ENCODE data around the gene PRUNE2. TPM values are rescaled to one million over a fixed set of nuclear protein-coding genes. Genes with fewer than 3 reads are reported as not detected.

The PRUNE2 gene
- total RNA-seq, 1 experiment from 2014 or later = 0.59 TPM

DNA sequence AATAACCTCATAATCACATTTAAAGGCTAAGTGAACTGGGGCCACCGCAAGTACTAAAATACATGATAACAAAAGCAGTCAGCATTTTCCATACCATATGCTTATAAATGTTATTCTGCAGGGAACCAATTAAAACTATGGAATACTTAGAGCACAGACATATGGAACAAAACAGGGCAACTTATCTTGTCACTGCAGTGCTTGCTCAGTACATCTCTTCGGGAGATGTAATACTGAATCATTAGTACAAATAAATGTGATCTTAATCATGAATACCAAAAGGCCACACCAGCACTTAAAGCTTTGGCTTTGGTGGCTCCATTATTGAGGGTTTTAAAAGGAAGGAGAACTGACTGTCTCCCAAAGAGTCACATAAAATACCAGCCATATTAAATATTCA, 32.1 kb downstream of the PRUNE2 start:
- Histone ChIP-seq H3K27me3 (ENCODE audit: insufficient read depth, low read length) (no peaks in the 10 kb centered on the region), H2AFZ (ENCODE audit: low read depth, low read length, poor library complexity, severe bottlenecking) (no peak overlapping the region), H3K9ac (ENCODE audit: low read length) (no peak overlapping the region), H3K4me1 (ENCODE audit: control insufficient read depth in 1 of 2, insufficient read depth in 2 of 2, low read length in 2 of 2) (peaks cover 0 to 4% of the 10 kb centered on the region in 2 experiments; a peak in 1 of 4 replicates), H3K9me3 (ENCODE audit: control insufficient read depth in 1 of 2, insufficient read depth in 1 of 2, low read depth in 1 of 2, low read length in 2 of 2) (no peaks in the 10 kb centered on the region), H3K9me2 (ENCODE audit: insufficient read depth) (no peaks in the 10 kb centered on the region), H4K20me1 (ENCODE audit: insufficient read depth) (no peaks in the 10 kb centered on the region), H3K4me2 (ENCODE audit: low read length) (no peak overlapping the region), H3K27ac (ENCODE audit: low read depth, low read length) (no peak overlapping the region), H3K4me3 (replicated peaks in 1 of 2; ENCODE audit: low read depth in 1 of 2, low read length in 2 of 2) (no peak overlapping the region), H3K79me2 (ENCODE audit: insufficient read depth, low read length) (no peaks in the 10 kb centered on the region), H3K36me3 (ENCODE audit: control insufficient read depth in 1 of 2, insufficient read depth in 2 of 2, low read length in 2 of 2) (no peaks in the 10 kb centered on the region)
- CTCF ChIA-PET = no interaction called here
- RAD21 ChIA-PET (ENCODE audit: low non-redundant PET in 1 of 2, low total read pairs in 2 of 2, uncharacterized antibody in 2 of 2, unreplicated experiment in 2 of 2) = interaction anchor here in 1 of 2 experiments (0.5 kb wide), 1 partner anchor 149 kb away, joined by 3 read pairs; no protein-coding TSS in a partner anchor
- ATAC-seq (no peak), DNase-seq (ENCODE audit: low read depth, low spot score) (no peak)
- POLR2A ChIA-PET = no interaction called here
- intact Hi-C loops (cut with micrococcal nuclease) = no loop called here
- TF ChIP-seq SIN3A (IDR thresholded peaks at IDR 0.05; ENCODE audit: low read depth) (no peak), CTCF (IDR thresholded peaks at IDR 0.05 in 2 of 3, conservative IDR thresholded peaks at IDR 0.05 in 1 of 3; ENCODE audit: borderline replicate concordance in 1 of 3, insufficient read depth in 1 of 3, low read depth in 2 of 3, low read length in 2 of 3) (no peak), SP1 (IDR thresholded peaks at IDR 0.05; ENCODE audit: low read depth) (no peak), ZFX (IDR thresholded peaks at IDR 0.05) (no peak), EGR1 (IDR thresholded peaks at IDR 0.05; ENCODE audit: low read depth) (no peak), EZH2phosphoT487 (IDR thresholded peaks at IDR 0.05; ENCODE audit: borderline replicate concordance) (no peak), JUND (IDR thresholded peaks at IDR 0.05) (no peak), YY1 (IDR thresholded peaks at IDR 0.05; ENCODE audit: extremely low read depth, insufficient replicate concordance, low read depth, low read length) (no peak), ZBTB33 (IDR thresholded peaks at IDR 0.05; ENCODE audit: extremely low read depth, insufficient replicate concordance, low read length) (no peak), FOSL1 (IDR thresholded peaks at IDR 0.05; ENCODE audit: low read depth) (no peak), POLR2AphosphoS5 (IDR thresholded peaks at IDR 0.05; ENCODE audit: low read depth, low read length) (no peak), SRF (IDR thresholded peaks at IDR 0.05; ENCODE audit: low read depth) (no peak), REST (IDR thresholded peaks at IDR 0.05; ENCODE audit: low read depth) (no peak)
- BruUV-seq (replicated peaks) = no TSS peak

Data from HCT116 (cell line).